Central memory CD8-positive, alpha-beta T cell (primary cell): ENCODE measurements around the gene CPM.

Experiments used
- ATAC-seq: fragments of 150-1000 bp; cut with Tn5 transposase; replicated peaks from 2 replicates; pipeline ENCODE4 v1.10.0; 2022; ENCODE audit warnings: mild to moderate bottlenecking, moderate FRiP score, moderate number of reproducible peaks; ENCODE audit not compliant: poor library complexity, severe bottlenecking; ENCODE audit errors: extremely low read depth
- DNase-seq, 2 donors: peaks; one replicate each; pipeline ENCODE4 v3.0.0; 2021; ENCODE audit warnings: low spot score in 2 of 2
- H3K27ac Mint-ChIP-seq: one replicate; pipeline ENCODE4 v1.8.0; 2022; ENCODE audit warnings: low read depth, mild to moderate bottlenecking, moderate library complexity, mixed read lengths
- H3K27me3 Mint-ChIP-seq: one replicate; pipeline ENCODE4 v1.8.0; 2022; ENCODE audit warnings: mixed read lengths
- H3K36me3 Mint-ChIP-seq: one replicate; pipeline ENCODE4 v1.8.0; 2022; ENCODE audit warnings: mild to moderate bottlenecking, moderate library complexity, mixed read lengths; ENCODE audit not compliant: insufficient read depth
- H3K4me1 Mint-ChIP-seq: one replicate; pipeline ENCODE4 v1.8.0; 2022; ENCODE audit warnings: mixed read lengths
- H3K4me3 Mint-ChIP-seq: one replicate; pipeline ENCODE4 v1.8.0; 2022; ENCODE audit warnings: mild to moderate bottlenecking, moderate library complexity, mixed read lengths
- H3K9me3 Mint-ChIP-seq: one replicate; pipeline ENCODE4 v1.8.0; 2022; ENCODE audit warnings: mixed read lengths

The CPM gene

DNA sequence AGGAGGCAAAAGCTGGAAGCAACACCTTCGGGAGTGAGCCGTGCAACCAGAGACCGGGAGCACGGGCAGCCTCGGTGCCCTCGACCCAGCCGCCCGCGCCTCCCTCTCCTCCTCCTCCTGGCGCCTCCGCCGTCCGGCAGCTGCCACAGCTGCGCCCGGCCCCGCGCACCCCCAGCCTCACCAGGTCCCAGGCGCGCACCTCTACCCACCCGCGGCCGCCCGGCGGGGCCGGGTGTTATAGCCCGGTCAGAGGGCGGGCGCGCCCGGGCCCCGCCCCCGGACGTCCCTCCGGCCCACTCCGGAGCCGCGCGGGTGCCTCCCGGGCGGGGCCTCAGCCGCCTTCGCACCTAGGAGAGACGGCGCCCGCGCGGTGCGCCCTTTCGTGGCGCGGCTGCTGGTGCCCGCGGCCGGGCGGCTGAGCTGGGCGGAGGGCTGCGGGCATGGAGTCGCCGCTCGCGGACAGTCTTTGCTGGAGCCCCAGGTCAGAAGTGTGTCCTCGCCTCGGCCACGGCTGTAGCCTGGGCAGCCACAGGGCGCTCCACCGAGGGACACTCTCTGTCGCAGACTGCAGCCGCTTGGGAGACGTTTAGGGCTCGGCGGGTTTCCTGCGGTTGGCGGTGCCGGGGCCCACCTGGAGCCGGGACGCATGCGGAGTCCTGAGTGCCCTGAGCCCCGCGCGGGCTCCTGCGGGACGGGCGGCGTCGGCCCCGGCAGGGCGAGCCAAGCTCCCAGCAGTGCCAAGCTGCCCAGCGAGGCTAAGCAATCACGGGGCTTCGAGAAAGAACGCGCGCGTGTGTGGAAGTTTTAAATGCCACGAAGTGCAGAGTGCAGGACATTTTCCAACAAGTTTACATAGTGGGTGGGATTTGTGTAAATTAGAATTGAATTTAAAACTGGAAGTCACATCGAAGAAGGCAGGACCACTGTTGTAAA, at the start of gene CPM:
TSS of gene CPM (minus strand) at position 211 of the 933 bp plus-strand sequence. CDS start 334 bp downstream, outside the sequence.
- H3K27me3 Mint-ChIP-seq: peaks cover 30% of the 10 kb centered on the region
- H3K27ac Mint-ChIP-seq: no peak within 1 kb of the TSS
- peaks cover 4% of the 10 kb centered on the region for H3K36me3 Mint-ChIP-seq
- ATAC-seq (peak; percentile 95), DNase-seq (peak; percentile 18 to 35)
- peak within 1 kb of the TSS; percentile 79 for H3K4me3 Mint-ChIP-seq
- no peaks in the 10 kb centered on the region for H3K9me3 Mint-ChIP-seq
- peaks cover 9% of the 10 kb centered on the region for H3K4me1 Mint-ChIP-seq

DNA sequence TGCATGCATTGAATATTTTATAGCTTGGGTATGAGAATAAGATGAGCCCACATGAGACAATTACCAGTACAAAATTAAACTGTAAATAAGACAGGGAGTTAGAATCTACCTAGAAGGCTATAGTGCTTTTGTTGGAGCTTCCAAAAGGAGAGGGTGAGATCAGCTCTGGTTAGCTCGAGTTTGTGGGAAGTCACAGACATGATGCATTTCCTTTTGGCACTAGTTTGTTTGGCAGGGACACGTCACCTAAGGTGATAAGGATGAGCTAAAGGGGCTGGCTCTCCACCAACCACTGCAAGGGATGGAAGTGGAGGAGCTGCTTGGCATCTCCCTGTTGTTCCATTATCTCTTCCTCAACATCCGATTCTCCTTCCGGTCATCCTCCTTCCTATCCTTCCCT, 48.5 kb upstream of the CPM start:
- Mint-ChIP-seq H3K9me3 (peaks cover 6% of the 10 kb centered on the region), H3K4me3 (no peak overlapping the region), H3K27me3 (peaks cover 39% of the 10 kb centered on the region), H3K36me3 (no peaks in the 10 kb centered on the region), H3K4me1 (no peaks in the 10 kb centered on the region), H3K27ac (no peak overlapping the region)
- ATAC-seq (no peak), DNase-seq (no peak)

DNA sequence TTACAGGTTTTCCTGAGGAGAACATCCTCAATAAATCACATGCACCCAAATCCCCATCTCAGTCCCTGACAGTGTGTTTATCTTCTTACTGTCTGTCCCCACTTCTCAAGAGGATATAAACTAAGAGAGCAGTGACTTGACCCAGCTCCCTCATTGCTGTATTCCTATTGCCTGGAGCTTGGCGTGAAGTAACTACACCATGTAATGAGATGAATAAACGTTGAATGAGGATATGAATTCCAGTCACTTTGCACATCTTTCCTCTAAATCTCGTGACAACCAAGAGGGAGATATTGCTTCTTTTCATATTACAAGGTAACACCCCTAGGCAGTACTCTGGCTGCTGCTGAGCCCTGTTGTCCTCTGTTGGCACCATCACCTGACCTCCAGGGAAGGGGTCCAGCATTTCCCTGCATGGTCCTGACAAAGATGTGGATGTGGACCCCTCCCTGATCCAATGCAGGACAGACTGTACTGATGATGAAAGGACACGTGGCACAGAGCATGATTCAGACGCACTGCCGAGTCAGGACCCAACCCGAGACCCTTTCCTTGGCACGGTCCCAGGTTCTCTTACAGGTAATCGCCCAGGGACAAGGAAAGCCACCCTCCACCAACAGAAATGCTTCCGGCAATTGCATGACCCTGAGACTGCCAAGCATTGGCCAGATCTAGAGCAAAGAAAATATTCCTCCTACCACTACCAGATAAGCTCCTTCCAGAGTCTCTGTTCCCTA, 47.7 kb upstream of the CPM start:
- Mint-ChIP-seq H3K9me3 (peaks cover 6% of the 10 kb centered on the region), H3K36me3 (no peaks in the 10 kb centered on the region), H3K27me3 (peaks cover 38% of the 10 kb centered on the region), H3K27ac (no peak overlapping the region), H3K4me3 (no peak overlapping the region), H3K4me1 (no peaks in the 10 kb centered on the region)
- ATAC-seq (no peak), DNase-seq (no peak)

DNA sequence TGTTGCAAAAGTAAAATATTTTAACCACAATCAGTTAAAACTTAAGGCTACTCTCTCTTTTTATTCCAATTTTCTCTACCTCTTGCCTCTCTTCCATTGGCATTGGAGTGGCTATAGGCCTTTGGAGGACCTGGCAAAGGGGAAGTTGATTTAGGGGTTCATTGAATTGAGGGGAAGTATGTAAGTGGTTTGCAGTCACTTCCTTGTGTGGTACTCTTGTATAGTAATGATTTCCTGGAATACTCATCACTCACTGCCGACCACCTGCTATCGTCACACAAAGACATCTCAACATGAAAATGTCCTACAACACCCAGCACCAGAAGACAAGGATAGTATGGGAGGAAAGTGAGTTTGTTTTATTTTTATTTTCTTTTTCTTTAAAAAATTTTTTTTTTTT, 45.7 kb upstream of the CPM start:
- Mint-ChIP-seq H3K4me1 (no peaks in the 10 kb centered on the region), H3K9me3 (peaks cover 6% of the 10 kb centered on the region), H3K4me3 (no peak overlapping the region), H3K36me3 (no peaks in the 10 kb centered on the region), H3K27me3 (peaks cover 38% of the 10 kb centered on the region), H3K27ac (no peak overlapping the region)
- DNase-seq: no peak
- no peak for ATAC-seq

DNA sequence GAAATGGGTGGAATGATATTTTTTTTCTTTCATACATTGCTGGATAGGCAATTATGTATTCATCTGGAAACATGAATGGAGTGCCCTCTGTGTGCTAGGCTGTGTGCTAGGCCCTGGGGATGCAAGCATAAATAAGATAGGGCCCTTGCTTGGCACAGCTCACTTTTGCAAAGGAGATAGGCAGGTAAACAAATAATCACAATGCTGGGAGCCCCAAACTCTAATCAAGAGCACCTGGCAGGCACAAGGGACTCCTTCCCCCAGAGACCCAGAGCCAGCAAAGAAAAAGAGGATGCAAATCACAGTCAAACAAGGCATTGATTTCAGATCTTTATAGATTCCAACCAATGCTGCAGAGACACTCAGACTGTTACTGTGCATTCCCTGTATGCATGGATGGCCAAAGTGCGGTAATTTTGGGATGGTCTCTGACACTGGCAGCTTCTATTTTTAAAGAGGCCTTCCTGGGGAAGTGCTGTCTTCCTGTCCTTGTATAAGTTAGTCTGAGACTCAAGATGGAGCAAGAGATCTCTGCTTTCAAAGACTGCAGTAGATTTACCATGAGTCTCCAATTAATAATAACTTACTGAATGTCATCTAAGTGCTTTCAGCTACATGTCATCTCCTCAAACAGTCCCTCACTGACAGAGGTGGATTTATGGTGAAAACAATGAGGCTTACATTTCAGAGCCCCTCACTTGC, 45.1 kb upstream of the CPM start:
- H3K4me1 Mint-ChIP-seq: no peaks in the 10 kb centered on the region
- H3K36me3 Mint-ChIP-seq: no peaks in the 10 kb centered on the region
- no peak for DNase-seq
- H3K27ac Mint-ChIP-seq: no peak overlapping the region
- no peak overlapping the region for H3K4me3 Mint-ChIP-seq
- peaks cover 6% of the 10 kb centered on the region for H3K9me3 Mint-ChIP-seq
- peaks cover 33% of the 10 kb centered on the region for H3K27me3 Mint-ChIP-seq
- no peak for ATAC-seq

DNA sequence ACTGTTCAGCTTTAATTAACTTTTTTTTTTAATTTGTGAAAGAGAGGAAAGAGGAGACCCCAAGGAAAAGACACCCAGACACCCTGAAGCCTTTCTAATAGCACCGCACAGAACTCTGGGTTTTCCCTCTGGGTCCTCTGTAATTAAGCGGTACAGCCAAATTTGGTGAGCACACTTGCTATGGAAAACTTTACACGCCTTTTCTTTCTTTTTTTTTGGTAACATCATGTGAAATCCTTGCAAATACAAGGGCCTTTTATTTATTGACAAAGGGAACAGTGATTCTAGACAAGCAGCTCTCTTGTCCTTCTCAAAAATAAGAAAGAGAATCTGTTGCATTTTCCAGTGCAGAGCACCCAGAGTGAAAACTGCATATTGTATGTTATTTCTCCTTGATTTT, 44.4 kb upstream of the CPM start:
- H3K4me1 Mint-ChIP-seq: no peaks in the 10 kb centered on the region
- ATAC-seq (no peak), DNase-seq (no peak)
- no peak overlapping the region for H3K27ac Mint-ChIP-seq
- H3K27me3 Mint-ChIP-seq: peaks cover 26% of the 10 kb centered on the region
- H3K36me3 Mint-ChIP-seq: no peaks in the 10 kb centered on the region
- H3K4me3 Mint-ChIP-seq: no peak overlapping the region
- H3K9me3 Mint-ChIP-seq: peaks cover under 1% of the 10 kb centered on the region

DNA sequence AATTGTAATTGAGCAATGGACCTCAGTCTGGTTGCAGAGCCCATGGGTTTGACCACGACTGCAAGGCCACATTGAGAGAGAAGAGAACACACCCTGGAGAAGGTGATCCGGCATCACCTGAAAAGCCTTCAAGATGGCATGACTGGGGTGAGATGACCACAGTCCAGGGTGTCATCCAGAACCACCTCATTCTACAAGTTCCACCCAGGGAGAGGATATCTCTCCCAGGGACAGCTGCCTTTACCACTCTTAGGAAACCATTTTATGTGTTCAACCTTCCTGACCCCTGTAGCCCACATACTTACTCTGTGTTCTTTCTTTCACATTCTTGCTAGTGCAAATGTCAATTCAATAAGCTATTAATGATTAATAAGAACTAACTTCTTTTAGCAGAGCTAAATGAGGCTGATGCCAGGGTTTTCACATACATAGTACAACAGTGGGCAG, 43.4 kb upstream of the CPM start:
- DNase-seq (no peak), ATAC-seq (no peak)
- no peaks in the 10 kb centered on the region for H3K9me3 Mint-ChIP-seq
- H3K27me3 Mint-ChIP-seq: peaks cover 17% of the 10 kb centered on the region
- no peak overlapping the region for H3K4me3 Mint-ChIP-seq
- H3K36me3 Mint-ChIP-seq: no peaks in the 10 kb centered on the region
- no peak overlapping the region for H3K27ac Mint-ChIP-seq
- no peaks in the 10 kb centered on the region for H3K4me1 Mint-ChIP-seq

DNA sequence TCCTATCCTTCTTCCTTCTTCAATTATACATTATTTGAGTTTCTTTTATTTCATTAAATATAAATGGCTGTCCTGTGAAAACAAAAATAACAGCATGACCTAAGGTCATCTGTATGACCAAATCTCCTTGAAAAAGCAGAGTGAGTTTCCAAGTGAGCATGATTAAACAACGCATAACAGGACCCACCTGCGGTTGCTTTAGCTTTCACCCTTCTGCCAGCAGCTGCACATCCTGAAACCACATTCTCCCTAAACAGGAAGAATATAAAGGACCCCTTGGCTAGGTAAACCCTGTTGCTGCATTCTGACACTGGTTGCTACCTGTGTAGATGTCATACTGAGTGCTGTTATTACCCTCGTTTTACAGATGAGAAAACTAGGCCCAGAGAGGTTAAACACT, 42.8 kb upstream of the CPM start:
- Mint-ChIP-seq H3K27me3 (peaks cover 11% of the 10 kb centered on the region), H3K36me3 (no peaks in the 10 kb centered on the region), H3K9me3 (no peaks in the 10 kb centered on the region), H3K4me1 (no peaks in the 10 kb centered on the region), H3K4me3 (no peak overlapping the region), H3K27ac (no peak overlapping the region)
- DNase-seq (no peak), ATAC-seq (no peak)

DNA sequence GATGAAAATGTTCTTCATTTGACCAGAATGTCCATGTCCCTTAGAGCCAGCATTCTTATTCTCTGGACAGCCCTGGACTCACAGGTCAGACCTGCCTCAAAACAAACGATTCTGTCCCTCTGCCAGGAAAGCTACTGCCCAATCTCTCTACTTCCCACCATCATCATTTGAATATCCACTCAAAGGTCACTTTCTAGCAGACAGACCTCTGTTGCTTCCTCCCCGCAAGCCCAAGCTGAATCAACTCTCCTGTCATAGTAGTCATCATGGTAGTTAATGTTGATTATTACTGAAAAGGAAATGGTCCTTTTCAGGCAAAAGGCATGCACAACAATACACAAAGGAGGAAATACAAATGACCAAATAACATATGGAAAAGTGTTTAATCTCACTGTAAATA, 39.6 kb upstream of the CPM start:
- H3K9me3 Mint-ChIP-seq: no peaks in the 10 kb centered on the region
- ATAC-seq (no peak), DNase-seq (no peak)
- no peaks in the 10 kb centered on the region for H3K4me1 Mint-ChIP-seq
- no peak overlapping the region for H3K27ac Mint-ChIP-seq
- H3K36me3 Mint-ChIP-seq: no peaks in the 10 kb centered on the region
- no peaks in the 10 kb centered on the region for H3K27me3 Mint-ChIP-seq
- H3K4me3 Mint-ChIP-seq: no peak overlapping the region

DNA sequence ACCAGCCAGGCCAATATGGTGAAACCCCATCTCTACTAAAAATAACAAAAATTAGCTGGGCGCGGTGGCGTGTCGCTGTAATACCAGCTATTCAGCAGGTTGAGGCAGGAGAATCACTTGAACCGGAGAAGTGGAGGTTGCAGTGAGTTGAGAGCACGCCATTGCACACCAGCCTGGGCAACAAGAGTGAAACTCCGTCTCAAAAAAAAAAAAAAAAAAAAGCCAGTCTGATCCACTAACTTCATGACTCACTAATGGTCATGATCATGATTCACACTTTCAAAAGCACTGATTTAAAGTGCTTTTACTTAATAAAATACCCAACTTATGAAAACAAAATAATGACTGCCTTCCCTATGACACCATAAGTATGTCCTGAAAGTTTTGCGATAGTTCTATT, 38.4 kb upstream of the CPM start:
- DNase-seq: no peak
- no peaks in the 10 kb centered on the region for H3K27me3 Mint-ChIP-seq
- no peak overlapping the region for H3K4me3 Mint-ChIP-seq
- no peaks in the 10 kb centered on the region for H3K4me1 Mint-ChIP-seq
- H3K36me3 Mint-ChIP-seq: no peaks in the 10 kb centered on the region
- no peak overlapping the region for H3K27ac Mint-ChIP-seq
- no peaks in the 10 kb centered on the region for H3K9me3 Mint-ChIP-seq
- no peak for ATAC-seq

DNA sequence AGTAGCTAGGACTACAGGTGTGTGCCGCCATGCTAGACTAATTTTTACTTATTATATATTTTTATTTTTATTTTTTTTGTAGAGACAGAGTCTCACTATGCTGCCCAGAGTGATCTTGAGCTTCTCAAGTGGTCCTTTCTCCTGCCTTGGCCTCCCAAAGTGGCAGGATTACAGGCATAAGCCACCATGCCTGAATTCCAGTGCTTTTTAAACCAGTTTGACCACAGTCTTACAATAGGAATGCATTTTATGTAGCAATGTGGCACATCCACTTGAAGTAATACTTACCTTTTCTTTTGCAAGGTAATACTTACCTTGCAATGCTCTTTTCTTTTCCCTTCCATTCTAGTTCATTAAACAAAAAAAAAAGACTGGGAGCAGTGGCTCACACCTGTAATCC, 38.0 kb upstream of the CPM start:
- ATAC-seq (no peak), DNase-seq (no peak)
- H3K27ac Mint-ChIP-seq: no peak overlapping the region
- H3K36me3 Mint-ChIP-seq: no peaks in the 10 kb centered on the region
- no peak overlapping the region for H3K4me3 Mint-ChIP-seq
- no peaks in the 10 kb centered on the region for H3K4me1 Mint-ChIP-seq
- no peaks in the 10 kb centered on the region for H3K27me3 Mint-ChIP-seq
- no peaks in the 10 kb centered on the region for H3K9me3 Mint-ChIP-seq

DNA sequence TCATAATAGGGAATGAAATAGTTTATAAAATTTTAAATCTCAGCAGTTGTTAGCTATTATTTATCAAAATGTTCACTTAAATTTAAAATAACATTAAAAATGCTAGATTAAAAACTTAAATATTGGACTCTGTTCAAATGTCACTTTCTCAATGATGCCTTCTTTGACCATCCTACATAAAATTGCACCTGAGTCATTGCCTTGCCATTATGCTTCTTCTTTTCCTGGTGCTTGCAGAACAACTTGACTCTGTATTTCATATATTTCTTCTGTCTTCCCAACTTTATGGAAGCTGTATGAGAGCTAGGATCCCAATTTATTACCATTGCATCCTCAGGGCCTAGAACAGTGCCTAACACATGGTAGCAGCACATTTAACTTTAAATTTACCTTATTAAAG, 37.3 kb upstream of the CPM start:
- no peaks in the 10 kb centered on the region for H3K9me3 Mint-ChIP-seq
- no peaks in the 10 kb centered on the region for H3K36me3 Mint-ChIP-seq
- no peaks in the 10 kb centered on the region for H3K27me3 Mint-ChIP-seq
- no peaks in the 10 kb centered on the region for H3K4me1 Mint-ChIP-seq
- no peak for DNase-seq
- H3K4me3 Mint-ChIP-seq: no peak overlapping the region
- no peak overlapping the region for H3K27ac Mint-ChIP-seq
- ATAC-seq: no peak
